GM23338 (cell line): ENCODE data around the gene LMO7. TPM values are rescaled to one million over a fixed set of nuclear protein-coding genes. Genes with fewer than 3 reads are reported as not detected.

ENCODE experiments used
- ATAC-seq: fragments of 200-7000 bp; cut with Tn5 transposase; 3 replicates; pipeline ENCODE4 v1.9.1; 2020
- DNase-seq: peaks from one replicate; pipeline ENCODE4 v3.0.0-alpha.2; 2015; ENCODE audit warnings: low spot score
- H2AFZ ChIP-seq: fragments of 200-600 bp; sonication (generic); 2 replicates; pipeline ENCODE4 v1.8.0; 2016; ENCODE audit warnings: antibody characterized with exemption, mild to moderate bottlenecking, moderate library complexity
- H3F3A ChIP-seq: fragments of 200-600 bp; sonication (generic); replicated peaks from 2 replicates; pipeline ENCODE4 v1.8.0; 2017; ENCODE audit warnings: antibody characterized with exemption, mixed run types, low read depth
- H3K27ac ChIP-seq: fragments of 200-600 bp; sonication (generic); 2 replicates; pipeline ENCODE4 v1.6.1; 2016; ENCODE audit warnings: low read depth
- H3K27me3 ChIP-seq: fragments of 200-600 bp; sonication (generic); 2 replicates; pipeline ENCODE4 v1.8.0; 2016; ENCODE audit warnings: mild to moderate bottlenecking, mixed run types, moderate library complexity; ENCODE audit not compliant: insufficient read depth
- H3K36me3 ChIP-seq: fragments of 200-600 bp; sonication (generic); 2 replicates; pipeline ENCODE4 v1.8.0; 2016; ENCODE audit warnings: mild to moderate bottlenecking; ENCODE audit not compliant: insufficient read depth
- H3K4me1 ChIP-seq: fragments of 200-600 bp; sonication (generic); 2 replicates; pipeline ENCODE4 v1.8.0; 2016; ENCODE audit warnings: mild to moderate bottlenecking, moderate library complexity; ENCODE audit not compliant: insufficient read depth
- H3K4me2 ChIP-seq: fragments of 200-600 bp; sonication (generic); 2 replicates; pipeline ENCODE4 v1.7.1; 2017; ENCODE audit warnings: mixed run types
- H3K4me3 ChIP-seq: fragments of 200-600 bp; sonication (generic); 2 replicates; pipeline ENCODE4 v1.6.1; 2016; ENCODE audit warnings: mixed run types
- H3K79me2 ChIP-seq: fragments of 200-600 bp; sonication (generic); replicated peaks from 2 replicates; pipeline ENCODE4 v1.8.0; 2017; ENCODE audit warnings: mild to moderate bottlenecking; ENCODE audit not compliant: insufficient read depth
- H3K9me2 ChIP-seq: fragments of 200-600 bp; sonication (generic); 2 replicates; pipeline ENCODE4 v1.8.0; 2017; ENCODE audit not compliant: insufficient read depth
- H4K20me1 ChIP-seq: fragments of 200-600 bp; sonication (generic); replicated peaks from 2 replicates; pipeline ENCODE4 v1.8.0; 2017; ENCODE audit warnings: mild to moderate bottlenecking; ENCODE audit not compliant: insufficient read depth
- H3K27ac Mint-ChIP-seq: 2 replicates; pipeline ENCODE4 v1.8.0; 2020; ENCODE audit warnings: inconsistent platforms, mild to moderate bottlenecking, moderate library complexity, mixed read lengths
- H3K27me3 Mint-ChIP-seq: 3 replicates; pipeline ENCODE4 v1.8.0; 2022; ENCODE audit warnings: low read depth, mild to moderate bottlenecking, moderate library complexity, mixed read lengths, inconsistent platforms; ENCODE audit not compliant: insufficient read depth, poor library complexity
- H3K36me3 Mint-ChIP-seq: 3 replicates; pipeline ENCODE4 v1.8.0; 2021; ENCODE audit warnings: low read depth, mild to moderate bottlenecking, inconsistent platforms, moderate library complexity, mixed read lengths
- H3K4me1 Mint-ChIP-seq: 3 replicates; pipeline ENCODE4 v1.8.0; 2020; ENCODE audit warnings: mild to moderate bottlenecking, inconsistent platforms, mixed read lengths
- H3K4me3 Mint-ChIP-seq: 3 replicates; pipeline ENCODE4 v1.8.0; 2021; ENCODE audit warnings: moderate library complexity, mild to moderate bottlenecking, inconsistent platforms, mixed read lengths
- H3K9me3 Mint-ChIP-seq: 3 replicates; pipeline ENCODE4 v1.8.0; 2020; ENCODE audit warnings: moderate library complexity, mild to moderate bottlenecking, inconsistent platforms, mixed read lengths
- CREB1 ChIP-seq: fragments of 250-450 bp; sonication (Bioruptor Pico); IDR thresholded peaks from 2 replicates; pipeline ENCODE4 v1.5.0; 2020; ENCODE audit warnings: low read depth, mild to moderate bottlenecking, moderate library complexity
- EZH2 ChIP-seq: fragments of 200-600 bp; sonication (generic); IDR thresholded peaks from one replicate; pipeline ENCODE4 v1.8.0; 2017; ENCODE audit warnings: antibody characterized with exemption, mild to moderate bottlenecking, low read depth; ENCODE audit not compliant: unreplicated experiment
- NANOG ChIP-seq: IDR thresholded peaks from 2 replicates; pipeline ENCODE4 v1.6.1; 2016; ENCODE audit warnings: antibody characterized with exemption, borderline replicate concordance
- ZNF114 ChIP-seq: fragments of 250-450 bp; sonication (Bioruptor Pico); IDR thresholded peaks from 2 replicates; pipeline ENCODE4 v1.5.0; 2020; ENCODE audit warnings: mild to moderate bottlenecking, moderate library complexity
- polyA plus RNA-seq: library from polyadenylated mRNA; unstranded; fragments of >200 nt; fragmentation: Nextera tagmentation; extraction: Ambion mirVana; gene quantifications from 2 replicates; pipeline ENCODE4 v1.2.1, GENCODE V29; 2016
- total RNA-seq: library from RNA; depleted of rRNA; stranded (reverse); fragments of >200 nt; shearing (Covaris generic); gene quantifications from 2 replicates; pipeline ENCODE4 v1.2.3, GENCODE V29; 2014
- TF ChIP-seq, protein P1 (sequence below): fragments of 250-450 bp; sonication (Bioruptor Pico); IDR thresholded peaks from 2 replicates; pipeline ENCODE4 v1.5.0; 2020; ENCODE audit warnings: mild to moderate bottlenecking, moderate library complexity
- TF ChIP-seq, protein P2 (sequence below), 2 experiments: fragments of 200-600 bp in 1 of 2; sonication (generic) in 1 of 2; conservative IDR thresholded peaks; 2 replicates each; pipeline versions ENCODE4 v1.5.1 to v1.6.1; 2016 to 2017; ENCODE audit warnings: antibody characterized with exemption in 2 of 2, low read depth in 2 of 2, mild to moderate bottlenecking in 2 of 2, moderate library complexity in 1 of 2

Gene LMO7
- total and polyA plus RNA-seq, 2 experiments from 2014 or later, result 22.3 to 26.9 TPM

DNA sequence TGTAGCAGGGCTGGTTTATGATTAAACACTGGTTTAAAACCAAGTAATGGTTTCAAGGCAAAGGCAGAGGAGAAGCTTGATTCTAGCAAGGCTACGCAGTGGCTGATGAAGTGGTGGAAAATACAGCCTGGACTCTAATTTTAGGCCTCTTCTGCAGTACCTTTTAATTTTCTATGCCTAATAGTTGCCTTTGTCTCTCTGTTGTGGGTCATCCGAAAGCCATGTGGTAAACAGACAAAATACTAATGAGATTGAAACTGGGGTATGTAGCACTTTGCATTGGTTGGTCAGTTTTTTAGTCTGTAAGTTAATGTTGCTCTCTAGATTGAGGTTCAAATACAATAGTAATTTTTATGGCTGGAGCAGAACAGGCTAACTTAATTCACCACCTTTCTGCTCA is 3.3 kb downstream of the LMO7 start:
- TF ChIP-seq NANOG, result no peak
- TF ChIP-seq EZH2, result no peak
- TF ChIP-seq, protein P1, sequence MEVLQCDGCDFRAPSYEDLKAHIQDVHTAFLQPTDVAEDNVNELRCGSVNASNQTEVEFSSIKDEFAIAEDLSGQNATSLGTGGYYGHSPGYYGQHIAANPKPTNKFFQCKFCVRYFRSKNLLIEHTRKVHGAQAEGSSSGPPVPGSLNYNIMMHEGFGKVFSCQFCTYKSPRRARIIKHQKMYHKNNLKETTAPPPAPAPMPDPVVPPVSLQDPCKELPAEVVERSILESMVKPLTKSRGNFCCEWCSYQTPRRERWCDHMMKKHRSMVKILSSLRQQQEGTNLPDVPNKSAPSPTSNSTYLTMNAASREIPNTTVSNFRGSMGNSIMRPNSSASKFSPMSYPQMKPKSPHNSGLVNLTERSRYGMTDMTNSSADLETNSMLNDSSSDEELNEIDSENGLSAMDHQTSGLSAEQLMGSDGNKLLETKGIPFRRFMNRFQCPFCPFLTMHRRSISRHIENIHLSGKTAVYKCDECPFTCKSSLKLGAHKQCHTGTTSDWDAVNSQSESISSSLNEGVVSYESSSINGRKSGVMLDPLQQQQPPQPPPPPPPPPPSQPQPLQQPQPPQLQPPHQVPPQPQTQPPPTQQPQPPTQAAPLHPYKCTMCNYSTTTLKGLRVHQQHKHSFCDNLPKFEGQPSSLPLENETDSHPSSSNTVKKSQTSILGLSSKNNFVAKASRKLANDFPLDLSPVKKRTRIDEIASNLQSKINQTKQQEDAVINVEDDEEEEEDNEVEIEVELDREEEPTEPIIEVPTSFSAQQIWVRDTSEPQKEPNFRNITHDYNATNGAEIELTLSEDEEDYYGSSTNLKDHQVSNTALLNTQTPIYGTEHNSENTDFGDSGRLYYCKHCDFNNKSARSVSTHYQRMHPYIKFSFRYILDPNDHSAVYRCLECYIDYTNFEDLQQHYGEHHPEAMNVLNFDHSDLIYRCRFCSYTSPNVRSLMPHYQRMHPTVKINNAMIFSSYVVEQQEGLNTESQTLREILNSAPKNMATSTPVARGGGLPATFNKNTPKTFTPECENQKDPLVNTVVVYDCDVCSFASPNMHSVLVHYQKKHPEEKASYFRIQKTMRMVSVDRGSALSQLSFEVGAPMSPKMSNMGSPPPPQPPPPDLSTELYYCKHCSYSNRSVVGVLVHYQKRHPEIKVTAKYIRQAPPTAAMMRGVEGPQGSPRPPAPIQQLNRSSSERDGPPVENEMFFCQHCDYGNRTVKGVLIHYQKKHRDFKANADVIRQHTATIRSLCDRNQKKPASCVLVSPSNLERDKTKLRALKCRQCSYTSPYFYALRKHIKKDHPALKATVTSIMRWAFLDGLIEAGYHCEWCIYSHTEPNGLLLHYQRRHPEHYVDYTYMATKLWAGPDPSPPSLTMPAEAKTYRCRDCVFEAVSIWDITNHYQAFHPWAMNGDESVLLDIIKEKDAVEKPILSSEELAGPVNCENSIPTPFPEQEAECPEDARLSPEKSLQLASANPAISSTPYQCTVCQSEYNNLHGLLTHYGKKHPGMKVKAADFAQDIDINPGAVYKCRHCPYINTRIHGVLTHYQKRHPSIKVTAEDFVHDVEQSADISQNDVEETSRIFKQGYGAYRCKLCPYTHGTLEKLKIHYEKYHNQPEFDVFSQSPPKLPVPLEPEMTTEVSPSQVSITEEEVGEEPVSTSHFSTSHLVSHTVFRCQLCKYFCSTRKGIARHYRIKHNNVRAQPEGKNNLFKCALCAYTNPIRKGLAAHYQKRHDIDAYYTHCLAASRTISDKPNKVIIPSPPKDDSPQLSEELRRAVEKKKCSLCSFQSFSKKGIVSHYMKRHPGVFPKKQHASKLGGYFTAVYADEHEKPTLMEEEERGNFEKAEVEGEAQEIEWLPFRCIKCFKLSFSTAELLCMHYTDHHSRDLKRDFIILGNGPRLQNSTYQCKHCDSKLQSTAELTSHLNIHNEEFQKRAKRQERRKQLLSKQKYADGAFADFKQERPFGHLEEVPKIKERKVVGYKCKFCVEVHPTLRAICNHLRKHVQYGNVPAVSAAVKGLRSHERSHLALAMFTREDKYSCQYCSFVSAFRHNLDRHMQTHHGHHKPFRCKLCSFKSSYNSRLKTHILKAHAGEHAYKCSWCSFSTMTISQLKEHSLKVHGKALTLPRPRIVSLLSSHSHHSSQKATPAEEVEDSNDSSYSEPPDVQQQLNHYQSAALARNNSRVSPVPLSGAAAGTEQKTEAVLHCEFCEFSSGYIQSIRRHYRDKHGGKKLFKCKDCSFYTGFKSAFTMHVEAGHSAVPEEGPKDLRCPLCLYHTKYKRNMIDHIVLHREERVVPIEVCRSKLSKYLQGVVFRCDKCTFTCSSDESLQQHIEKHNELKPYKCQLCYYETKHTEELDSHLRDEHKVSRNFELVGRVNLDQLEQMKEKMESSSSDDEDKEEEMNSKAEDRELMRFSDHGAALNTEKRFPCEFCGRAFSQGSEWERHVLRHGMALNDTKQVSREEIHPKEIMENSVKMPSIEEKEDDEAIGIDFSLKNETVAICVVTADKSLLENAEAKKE (CRISPR knock-in tag), result no peak
- TF ChIP-seq, protein P2, sequence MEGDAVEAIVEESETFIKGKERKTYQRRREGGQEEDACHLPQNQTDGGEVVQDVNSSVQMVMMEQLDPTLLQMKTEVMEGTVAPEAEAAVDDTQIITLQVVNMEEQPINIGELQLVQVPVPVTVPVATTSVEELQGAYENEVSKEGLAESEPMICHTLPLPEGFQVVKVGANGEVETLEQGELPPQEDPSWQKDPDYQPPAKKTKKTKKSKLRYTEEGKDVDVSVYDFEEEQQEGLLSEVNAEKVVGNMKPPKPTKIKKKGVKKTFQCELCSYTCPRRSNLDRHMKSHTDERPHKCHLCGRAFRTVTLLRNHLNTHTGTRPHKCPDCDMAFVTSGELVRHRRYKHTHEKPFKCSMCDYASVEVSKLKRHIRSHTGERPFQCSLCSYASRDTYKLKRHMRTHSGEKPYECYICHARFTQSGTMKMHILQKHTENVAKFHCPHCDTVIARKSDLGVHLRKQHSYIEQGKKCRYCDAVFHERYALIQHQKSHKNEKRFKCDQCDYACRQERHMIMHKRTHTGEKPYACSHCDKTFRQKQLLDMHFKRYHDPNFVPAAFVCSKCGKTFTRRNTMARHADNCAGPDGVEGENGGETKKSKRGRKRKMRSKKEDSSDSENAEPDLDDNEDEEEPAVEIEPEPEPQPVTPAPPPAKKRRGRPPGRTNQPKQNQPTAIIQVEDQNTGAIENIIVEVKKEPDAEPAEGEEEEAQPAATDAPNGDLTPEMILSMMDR (conservative IDR thresholded peaks at IDR 0.05; ENCODE audit: low read depth in 2 of 2), result no peak
- TF ChIP-seq ZNF114 (CRISPR knock-in tag), result no peak
- TF ChIP-seq CREB1 (CRISPR knock-in tag), result no peak
- H3K4me1 ChIP-seq, result peaks cover 36% of the 10 kb centered on the region
- H3K27ac Mint-ChIP-seq, result no peak overlapping the region
- H3K27me3 ChIP-seq, result peaks cover 43% of the 10 kb centered on the region
- H3K9me3 Mint-ChIP-seq, result no peaks in the 10 kb centered on the region; the same call in 2 of the 3 replicates
- H3K27me3 Mint-ChIP-seq, result peaks cover 26% of the 10 kb centered on the region
- H3K4me3 ChIP-seq, result no peak overlapping the region
- H3K79me2 ChIP-seq, result peaks cover 17% of the 10 kb centered on the region; the same call in 1 of the 2 replicates
- H4K20me1 ChIP-seq, result no peaks in the 10 kb centered on the region
- H3K4me2 ChIP-seq, result peak overlapping the region; percentile 75; the same call in 1 of the 2 replicates
- no peak overlapping the region for H3K4me3 Mint-ChIP-seq
- no peaks in the 10 kb centered on the region for H3K36me3 ChIP-seq
- H3K27ac ChIP-seq, result no peak overlapping the region
- no peak overlapping the region for H2AFZ ChIP-seq
- H3K36me3 Mint-ChIP-seq, result no peaks in the 10 kb centered on the region
- ATAC-seq (no peak), DNase-seq (no peak)
- H3K4me1 Mint-ChIP-seq, result peaks cover 29% of the 10 kb centered on the region
- H3K9me2 ChIP-seq, result no peaks in the 10 kb centered on the region
- H3F3A ChIP-seq, result no peaks in the 10 kb centered on the region
